Naive thymus-derived CD4-positive, alpha-beta T cell (primary cell): ENCODE data around the gene RAB12. TPM values are rescaled to one million over a fixed set of nuclear protein-coding genes. Genes with fewer than 3 reads are reported as not detected.

Experiments
- ATAC-seq: fragments of 150-1000 bp; cut with Tn5 transposase; 2 replicates; pipeline ENCODE4 v1.10.0; 2021; ENCODE audit warnings: mild to moderate bottlenecking, moderate library complexity
- CTCF ChIA-PET: fragments of 350-600 bp; sonication (Branson Sonifier 250); formaldehyde crosslinking; loops from one replicate; lab custom pipeline; 2021; ENCODE audit warnings: antibody characterized with exemption; lab: Charles Lee
- POLR2A ChIA-PET: fragments of 350-600 bp; sonication (Branson Sonifier 250); formaldehyde crosslinking; loops from one replicate; lab custom pipeline; 2021; ENCODE audit warnings: antibody characterized with exemption, inconsistent platforms; lab: Charles Lee
- DNase-seq, 9 donors: peaks; one replicate each; pipeline versions ENCODE4 v3.0.0 to v3.0.0-alpha.2; 2020 to 2022; ENCODE audit warnings: mixed read lengths in 1 of 9
- H3K27ac ChIP-seq: one replicate; pipeline ENCODE4 v1.7.0; 2013; ENCODE audit warnings: mild to moderate bottlenecking, low read depth, low read length, moderate library complexity
- H3K27me3 ChIP-seq, 2 donors: one replicate each; pipeline ENCODE4 v1.7.0; 2013; ENCODE audit warnings: low read length in 2 of 2, mild to moderate bottlenecking in 2 of 2, moderate library complexity in 2 of 2; ENCODE audit not compliant: control insufficient read depth in 2 of 2, insufficient read depth in 2 of 2
- H3K36me3 ChIP-seq, 3 experiments: 1 replicate in 2 of 3; 2 replicates in 1 of 3; pipeline ENCODE4 v1.7.0; 2013; ENCODE audit warnings: low read length in 3 of 3, mild to moderate bottlenecking in 3 of 3, moderate library complexity in 1 of 3; ENCODE audit not compliant: insufficient read depth in 3 of 3, control insufficient read depth in 2 of 3
- H3K4me1 ChIP-seq, 2 donors: one replicate each; pipeline ENCODE4 v1.7.0; 2013; ENCODE audit warnings: low read length in 2 of 2, mild to moderate bottlenecking in 2 of 2, moderate library complexity in 1 of 2; ENCODE audit not compliant: control insufficient read depth in 2 of 2, insufficient read depth in 2 of 2
- H3K4me3 ChIP-seq: 2 replicates; pipeline ENCODE4 v1.7.0; 2013; ENCODE audit warnings: mild to moderate bottlenecking, low read length
- H3K9me3 ChIP-seq, 3 experiments: 1 replicate in 2 of 3; 2 replicates in 1 of 3; pipeline ENCODE4 v1.7.0; 2013; ENCODE audit warnings: low read length in 3 of 3; ENCODE audit not compliant: control insufficient read depth in 2 of 3
- H3K27ac Mint-ChIP-seq, 9 donors: one replicate each; pipeline ENCODE4 v1.8.0; 2020 to 2022; ENCODE audit warnings: mixed read lengths in 9 of 9, mild to moderate bottlenecking in 8 of 9, moderate library complexity in 5 of 9, inconsistent platforms in 2 of 9
- H3K27me3 Mint-ChIP-seq, 5 donors: one replicate each; pipeline ENCODE4 v1.8.0; 2021 to 2022; ENCODE audit warnings: mixed read lengths in 5 of 5, mild to moderate bottlenecking in 1 of 5
- H3K36me3 Mint-ChIP-seq, 5 donors: one replicate each; pipeline ENCODE4 v1.8.0; 2020 to 2022; ENCODE audit warnings: mixed read lengths in 5 of 5, mild to moderate bottlenecking in 3 of 5, inconsistent platforms in 1 of 5
- H3K4me1 Mint-ChIP-seq, 7 donors: one replicate each; pipeline ENCODE4 v1.8.0; 2020 to 2022; ENCODE audit warnings: mixed read lengths in 7 of 7, mild to moderate bottlenecking in 3 of 7, inconsistent platforms in 1 of 7
- H3K4me3 Mint-ChIP-seq, 10 donors: one replicate each; pipeline ENCODE4 v1.8.0; 2020 to 2022; ENCODE audit warnings: mild to moderate bottlenecking in 10 of 10, mixed read lengths in 10 of 10, moderate library complexity in 6 of 10, inconsistent platforms in 2 of 10
- H3K9me3 Mint-ChIP-seq, 11 donors: one replicate each; pipeline ENCODE4 v1.8.0; 2020 to 2022; ENCODE audit warnings: mixed read lengths in 11 of 11, mild to moderate bottlenecking in 4 of 11, inconsistent platforms in 1 of 11, moderate library complexity in 1 of 11
- intact Hi-C, 2 donors: fragments of 100-400 bp; cut with micrococcal nuclease; formaldehyde crosslinking; loops; one replicate each; pipeline ENCODE4 v1.15.1; 2023
- polyA plus RNA-seq, 2 donors: library from polyadenylated mRNA; unstranded; fragments of 300-500 nt; fragmentation: Illumina TruSeq; gene quantifications; one replicate each; pipeline ENCODE4 v1.2.3, GENCODE V29; 2021
- total RNA-seq, 6 experiments: library from RNA in 5 of 6; stranded (reverse) in 5 of 6; gene quantifications; 1 replicate in 5 of 6; 2 replicates in 1 of 6; pipeline ENCODE4 v1.2.3 and lab custom pipeline; 2021 to 2026

The RAB12 gene, protein sequence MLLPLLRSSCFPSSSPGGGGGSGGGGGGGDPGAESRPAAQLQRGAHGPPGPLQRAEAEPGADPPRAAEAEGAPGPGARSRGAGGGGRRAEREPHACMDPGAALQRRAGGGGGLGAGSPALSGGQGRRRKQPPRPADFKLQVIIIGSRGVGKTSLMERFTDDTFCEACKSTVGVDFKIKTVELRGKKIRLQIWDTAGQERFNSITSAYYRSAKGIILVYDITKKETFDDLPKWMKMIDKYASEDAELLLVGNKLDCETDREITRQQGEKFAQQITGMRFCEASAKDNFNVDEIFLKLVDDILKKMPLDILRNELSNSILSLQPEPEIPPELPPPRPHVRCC
- total RNA-seq = 10 to 100 TPM; 19.8 to 26.2 (median 23.0) TPM
- under 1 TPM; 0.12 to 0.45 TPM for polyA plus RNA-seq
- total RNA-seq (lab: John Stamatoyannopoulos, UW) = 17.4 reads per million, percentile 47 among the genes with 10 or more reads in this experiment

DNA sequence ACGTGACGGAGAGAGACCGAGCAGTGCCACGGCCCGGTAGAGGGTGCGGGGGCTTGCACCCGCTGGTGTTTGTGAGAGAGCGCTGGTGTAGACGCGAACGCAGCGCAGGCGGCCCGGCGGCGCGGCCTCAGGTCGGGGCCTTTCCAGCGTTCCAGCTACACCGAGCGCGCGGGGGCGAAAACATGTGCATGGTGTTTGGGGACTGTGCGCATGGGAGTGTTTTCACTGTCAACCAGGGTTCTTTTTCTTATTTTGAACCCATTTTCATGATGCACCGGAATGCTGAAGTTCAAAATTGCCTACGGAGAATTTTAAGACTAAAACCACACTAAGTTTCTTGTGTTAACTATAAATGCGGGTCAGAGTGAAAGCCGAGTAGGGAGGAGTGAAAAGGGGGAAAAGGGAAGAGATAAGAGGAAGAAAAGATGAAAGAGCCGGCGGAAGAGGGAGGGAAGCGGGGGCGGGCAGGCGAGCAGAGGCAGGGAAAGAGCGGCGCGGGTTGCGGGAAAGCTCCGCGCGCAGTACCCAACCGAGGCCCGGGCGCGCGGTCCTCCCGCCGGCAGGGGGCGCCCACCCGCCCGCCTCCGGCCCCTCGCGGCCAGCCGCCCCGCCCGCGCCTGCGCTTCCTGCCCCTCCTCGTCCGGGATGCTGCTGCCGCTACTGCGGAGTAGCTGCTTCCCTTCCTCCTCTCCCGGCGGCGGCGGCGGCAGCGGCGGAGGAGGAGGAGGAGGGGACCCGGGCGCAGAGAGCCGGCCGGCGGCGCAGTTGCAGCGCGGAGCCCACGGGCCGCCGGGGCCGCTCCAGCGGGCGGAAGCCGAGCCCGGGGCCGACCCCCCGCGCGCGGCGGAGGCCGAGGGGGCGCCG is at the start of gene RAB12:
TSS of gene RAB12 (plus strand) at position 643 of the 864 bp plus-strand sequence. CDS start at position 646, 3 bp downstream.
- intact Hi-C loops = loop anchor here (1.0 to 10.0 kb wide), 12 partner anchors 14 to 1918 kb away; partner anchors contain the start of genes ANKRD12 (in 1 of the 2), MTCL1 (in 1 of the 2), NAPG (in 1 of the 2) and NDUFV2 (in 1 of the 2)
- Histone ChIP-seq H3K27ac (peak within 1 kb of the TSS; percentile 76), H3K9me3 (no peaks in the 10 kb centered on the region), H3K4me3 (peak within 1 kb of the TSS; percentile 78), H3K27me3 (no peaks in the 10 kb centered on the region), H3K4me1 (peaks cover 18 to 29% of the 10 kb centered on the region in 2 donors), H3K36me3 (peaks cover 0 to 5% (median 0%) of the 10 kb centered on the region in 3 experiments)
- peak within 1 kb of the TSS; percentile 88 to 97 (median 94) for H3K4me3 Mint-ChIP-seq
- peaks cover 0 to 14% (median 4%) of the 10 kb centered on the region in 5 donors for H3K36me3 Mint-ChIP-seq
- peaks cover 0 to 16% (median 7%) of the 10 kb centered on the region in 5 donors for H3K27me3 Mint-ChIP-seq
- DNase-seq (peak; percentile 76 to 93 (median 87)), ATAC-seq (peak; percentile 97)
- H3K4me1 Mint-ChIP-seq = peaks cover 42 to 63% (median 56%) of the 10 kb centered on the region in 7 donors
- ChIA-PET CTCF (interaction anchor here (0.8 kb wide), 1 partner anchor 1384 kb away, joined by 3 read pairs; no protein-coding TSS in a partner anchor), POLR2A (interaction anchor here (0.5 to 1.5 kb wide), 5 partner anchors 12 to 1305 kb away, joined by 3 to 5 read pairs (median 3); partner anchors contain the start of genes MTCL1 and VAPA)
- peak within 1 kb of the TSS; percentile 91 to 99 (median 96) for H3K27ac Mint-ChIP-seq
- H3K9me3 Mint-ChIP-seq = no peaks in the 10 kb centered on the region

DNA sequence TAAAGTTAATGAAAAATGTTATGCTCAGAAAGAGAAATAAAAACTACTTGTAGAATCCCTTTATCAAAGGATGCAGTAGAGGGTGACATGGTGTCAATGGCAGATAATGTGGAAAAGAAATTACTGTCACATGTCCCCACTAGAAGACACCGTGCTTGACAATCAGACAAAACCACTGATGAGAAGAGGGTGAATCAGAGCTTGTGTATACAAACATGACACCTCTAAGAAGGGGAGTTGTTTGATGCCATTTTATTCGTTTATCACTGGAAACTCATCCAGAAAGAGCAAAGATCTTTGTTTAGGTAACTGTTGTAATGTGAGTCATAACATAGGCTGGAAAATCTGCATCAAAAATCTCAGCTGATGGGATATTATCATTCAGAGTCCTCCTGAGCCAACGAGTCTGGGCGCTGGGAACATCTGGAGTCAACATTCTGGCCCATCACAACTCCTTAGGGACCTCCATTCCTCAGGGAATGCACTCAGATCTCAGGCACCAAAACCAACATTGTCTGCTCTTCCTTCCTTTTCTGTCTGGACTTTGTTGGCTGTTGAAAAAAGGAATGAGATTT is 49.5 kb upstream of the RAB12 start:
- ATAC-seq = no peak

DNA sequence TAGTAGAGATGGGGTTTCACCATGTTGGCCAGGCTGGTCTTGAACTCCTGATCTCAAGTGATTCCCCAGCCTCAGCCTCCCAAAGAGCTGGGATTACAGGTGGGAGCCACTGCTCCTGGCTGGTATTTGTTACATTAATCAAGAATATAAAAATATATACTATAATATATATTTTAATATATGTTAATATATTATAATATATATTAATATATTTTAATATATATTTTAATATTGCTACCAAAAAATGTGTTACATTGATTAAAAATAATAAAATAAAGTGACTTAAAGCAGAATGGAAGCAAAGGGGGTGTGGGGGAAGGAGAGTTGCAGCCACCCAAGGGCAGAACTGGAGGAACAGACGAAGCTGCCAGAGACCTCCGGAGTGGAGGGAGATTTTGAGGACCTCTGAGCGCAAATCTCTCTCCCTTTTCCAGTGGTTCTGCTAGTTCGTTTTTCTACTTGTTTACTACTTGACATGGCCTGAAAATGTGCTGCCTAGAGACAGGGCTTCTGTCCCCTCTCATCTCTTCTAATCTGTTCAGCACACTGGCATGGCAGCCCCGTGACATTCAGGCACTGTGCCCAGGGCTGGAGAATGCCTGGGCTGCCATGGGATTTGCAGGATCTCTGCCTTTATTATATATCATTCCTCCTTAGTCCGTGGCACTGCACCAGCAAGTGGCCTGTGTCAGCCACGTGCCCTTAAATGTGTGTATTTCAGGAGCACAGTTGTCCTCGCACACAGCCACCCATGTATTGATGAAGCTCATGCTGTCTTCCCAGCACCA is 47.9 kb upstream of the RAB12 start:
- intact Hi-C loops = no loop called here
- Histone ChIP-seq H3K9me3 (no peaks in the 10 kb centered on the region), H3K4me1 (no peaks in the 10 kb centered on the region), H3K27ac (no peak overlapping the region), H3K4me3 (no peak overlapping the region), H3K27me3 (no peaks in the 10 kb centered on the region), H3K36me3 (no peaks in the 10 kb centered on the region)
- peaks cover 0 to 16% (median 5%) of the 10 kb centered on the region in 5 donors for H3K27me3 Mint-ChIP-seq
- no peak overlapping the region for H3K4me3 Mint-ChIP-seq
- ATAC-seq (no peak), DNase-seq (no peak)
- POLR2A ChIA-PET = no interaction called here
- no peak overlapping the region for H3K27ac Mint-ChIP-seq
- H3K9me3 Mint-ChIP-seq = no peaks in the 10 kb centered on the region
- CTCF ChIA-PET = no interaction called here
- H3K36me3 Mint-ChIP-seq = no peaks in the 10 kb centered on the region
- no peaks in the 10 kb centered on the region for H3K4me1 Mint-ChIP-seq

More for the DNA sequence above, 49.5 kb upstream of the RAB12 start:
- H3K27ac Mint-ChIP-seq = no peak overlapping the region
- H3K4me3 ChIP-seq = no peak overlapping the region
- no peaks in the 10 kb centered on the region for H3K36me3 ChIP-seq
- no peaks in the 10 kb centered on the region for H3K9me3 Mint-ChIP-seq
- H3K9me3 ChIP-seq = no peaks in the 10 kb centered on the region
- intact Hi-C loops = no loop called here
- H3K27me3 ChIP-seq = no peaks in the 10 kb centered on the region
- no peak overlapping the region for H3K27ac ChIP-seq
- ChIA-PET CTCF (no interaction called here), POLR2A (no interaction called here)
- no peaks in the 10 kb centered on the region for H3K36me3 Mint-ChIP-seq
- H3K4me3 Mint-ChIP-seq = no peak overlapping the region
- H3K4me1 Mint-ChIP-seq = no peaks in the 10 kb centered on the region
- H3K27me3 Mint-ChIP-seq = peaks cover 0 to 16% (median 5%) of the 10 kb centered on the region in 5 donors
- no peak for DNase-seq
- H3K4me1 ChIP-seq = no peaks in the 10 kb centered on the region

DNA sequence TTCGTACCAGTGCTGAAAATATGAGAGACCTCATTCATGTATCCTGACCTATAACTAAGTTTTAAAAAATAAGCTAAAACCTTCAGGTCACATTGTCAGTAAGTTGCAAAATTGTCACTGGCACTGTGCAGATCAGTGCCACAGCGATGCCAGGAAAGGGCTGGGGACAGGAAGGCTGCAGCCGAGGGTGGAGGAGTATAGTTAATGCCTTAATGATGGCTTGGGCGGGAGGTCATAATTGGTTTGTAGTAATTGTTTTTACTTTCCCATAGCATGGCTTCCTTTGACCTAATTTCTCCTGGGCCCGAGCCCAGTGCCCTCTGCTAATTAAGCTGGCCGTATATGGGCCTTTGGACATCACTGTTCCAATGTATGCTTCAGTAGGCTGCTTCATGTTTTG is 47.2 kb upstream of the RAB12 start:
- H3K27ac Mint-ChIP-seq = no peak overlapping the region
- H3K9me3 Mint-ChIP-seq = no peaks in the 10 kb centered on the region
- Histone ChIP-seq H3K36me3 (no peaks in the 10 kb centered on the region), H3K27me3 (no peaks in the 10 kb centered on the region), H3K4me1 (no peaks in the 10 kb centered on the region), H3K4me3 (no peak overlapping the region), H3K9me3 (no peaks in the 10 kb centered on the region), H3K27ac (no peak overlapping the region)
- no peak overlapping the region for H3K4me3 Mint-ChIP-seq
- no peaks in the 10 kb centered on the region for H3K36me3 Mint-ChIP-seq
- intact Hi-C loops = no loop called here
- POLR2A ChIA-PET = no interaction called here
- H3K27me3 Mint-ChIP-seq = peaks cover 0 to 16% (median 4%) of the 10 kb centered on the region in 5 donors
- ATAC-seq (no peak), DNase-seq (no peak)
- no peaks in the 10 kb centered on the region for H3K4me1 Mint-ChIP-seq
- CTCF ChIA-PET = no interaction called here

DNA sequence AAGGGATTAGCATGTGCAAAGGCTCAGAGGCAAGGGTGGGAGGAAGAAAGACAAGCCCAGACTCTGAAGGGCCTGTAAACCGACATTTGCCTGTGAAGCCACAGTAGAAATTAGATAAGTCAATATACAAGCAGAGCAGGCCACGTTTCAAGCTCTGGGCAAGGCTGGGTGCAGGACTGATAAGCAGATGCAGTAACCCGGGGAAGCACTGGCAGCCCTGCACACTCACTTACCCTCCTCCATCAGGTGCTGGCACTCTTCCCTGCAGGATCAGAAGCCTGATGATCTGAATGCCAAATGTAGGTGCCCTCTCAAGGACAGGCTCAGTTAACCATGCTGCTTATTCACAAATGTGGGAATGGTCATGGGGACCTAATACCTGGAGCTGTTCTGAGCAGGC is 46.3 kb upstream of the RAB12 start:
- no peaks in the 10 kb centered on the region for H3K36me3 ChIP-seq
- no peaks in the 10 kb centered on the region for H3K9me3 Mint-ChIP-seq
- intact Hi-C loops = no loop called here
- no peak overlapping the region for H3K4me3 Mint-ChIP-seq
- ChIA-PET POLR2A (no interaction called here), CTCF (no interaction called here)
- no peaks in the 10 kb centered on the region for H3K4me1 ChIP-seq
- no peaks in the 10 kb centered on the region for H3K36me3 Mint-ChIP-seq
- H3K27me3 Mint-ChIP-seq = peaks cover 0 to 12% (median 4%) of the 10 kb centered on the region in 5 donors
- no peak overlapping the region for H3K27ac ChIP-seq
- ATAC-seq = no peak
- no peaks in the 10 kb centered on the region for H3K9me3 ChIP-seq
- H3K4me1 Mint-ChIP-seq = no peaks in the 10 kb centered on the region
- no peak for DNase-seq
- no peak overlapping the region for H3K4me3 ChIP-seq
- H3K27ac Mint-ChIP-seq = no peak overlapping the region
- no peaks in the 10 kb centered on the region for H3K27me3 ChIP-seq

DNA sequence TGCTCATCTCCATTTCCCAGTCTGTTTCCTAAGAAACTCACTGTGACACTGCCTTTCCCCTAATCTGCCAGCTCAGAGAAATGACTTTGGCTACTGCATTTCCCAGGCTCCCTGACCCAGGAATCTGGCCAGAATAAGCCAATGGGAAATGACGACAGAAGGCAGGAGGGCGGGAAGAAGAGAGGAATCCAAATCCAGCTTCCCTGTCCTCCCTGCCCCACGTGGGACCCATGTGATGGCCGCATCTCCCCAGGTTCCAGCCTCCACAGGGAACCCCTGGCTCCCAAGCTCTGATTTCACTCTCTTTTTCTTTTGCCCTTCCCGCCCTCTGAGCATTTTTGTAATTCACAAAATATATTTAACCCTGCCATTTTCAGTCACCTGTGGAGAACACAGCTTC is 37.8 kb upstream of the RAB12 start:
- ATAC-seq (no peak), DNase-seq (no peak)
- H3K27ac Mint-ChIP-seq = no peak overlapping the region
- Histone ChIP-seq H3K36me3 (no peaks in the 10 kb centered on the region), H3K4me1 (no peaks in the 10 kb centered on the region), H3K27me3 (no peaks in the 10 kb centered on the region), H3K27ac (no peak overlapping the region), H3K9me3 (no peaks in the 10 kb centered on the region), H3K4me3 (no peak overlapping the region)
- no peaks in the 10 kb centered on the region for H3K36me3 Mint-ChIP-seq
- ChIA-PET POLR2A (no interaction called here), CTCF (interaction anchor here (0.6 kb wide), 1 partner anchor 77 kb away, joined by 3 read pairs; no protein-coding TSS in a partner anchor)
- H3K9me3 Mint-ChIP-seq = peaks cover 0 to 4% (median 0%) of the 10 kb centered on the region in 11 donors
- peaks cover 0 to 16% (median 7%) of the 10 kb centered on the region in 5 donors for H3K27me3 Mint-ChIP-seq
- H3K4me3 Mint-ChIP-seq = no peak overlapping the region
- intact Hi-C loops = no loop called here
- no peaks in the 10 kb centered on the region for H3K4me1 Mint-ChIP-seq
